NCI-H2196 (cell line): ENCODE measurements around the gene GPALPP1.
A peak's percentile ranks its signal among the peaks of the same experiment; 100 is the strongest.
"Not testable (repeated sequence)": the region's sequence is repeated elsewhere in the genome, so short reads cannot be mapped to it uniquely, and the experiment has no call there.

Experiments
- DNase-seq: peaks from one replicate; lab custom pipeline; 2025; ENCODE audit not compliant: unreplicated experiment; lab: John Stamatoyannopoulos, UW

Gene GPALPP1

GRCh38 chr13:45004096-45004495 lies 14.8 kb downstream of the GPALPP1 start:
- no peak for DNase-seq

GRCh38 chr13:45007225-45007624 lies 17.9 kb downstream of the GPALPP1 start:
- no peak for DNase-seq

- DNase-seq = no peak
Measured at GRCh38 chr13:45007823-45008222, 18.5 kb downstream of the GPALPP1 start.

- DNase-seq = no peak
Measured at GRCh38 chr13:45011198-45011597, 21.9 kb downstream of the GPALPP1 start.

- no peak for DNase-seq
Measured at GRCh38 chr13:45015300-45015699, 26.0 kb downstream of the GPALPP1 start.

GRCh38 chr13:45016792-45017425 lies 27.6 kb downstream of the GPALPP1 start:
- DNase-seq = no peak

- not testable (repeated sequence) for DNase-seq
Measured at GRCh38 chr13:45019981-45020380, 30.6 kb downstream of the GPALPP1 start.

GRCh38 chr13:45021250-45021649 lies 31.9 kb downstream of the GPALPP1 start:
- DNase-seq = no peak

- no peak for DNase-seq
Measured at GRCh38 chr13:45024847-45025246, 35.5 kb downstream of the GPALPP1 start.

- DNase-seq = no peak
Measured at GRCh38 chr13:45034342-45034741, 45.0 kb downstream of the GPALPP1 start.

GRCh38 chr13:45036206-45036605 lies 46.9 kb downstream of the GPALPP1 start:
- no peak for DNase-seq

GRCh38 chr13:45040173-45040572 lies 50.8 kb downstream of the GPALPP1 start:
- no peak for DNase-seq

GRCh38 chr13:45040622-45041021 lies 51.3 kb downstream of the GPALPP1 start:
- DNase-seq = no peak

- DNase-seq = no peak
Measured at GRCh38 chr13:45042539-45042938, 53.2 kb downstream of the GPALPP1 start.

GRCh38 chr13:45046445-45046844 lies 57.1 kb downstream of the GPALPP1 start:
- DNase-seq = no peak

- DNase-seq = peak; percentile 71
Measured at GRCh38 chr13:45047394-45048310, 58.3 kb downstream of the GPALPP1 start.

GRCh38 chr13:45048890-45049407 lies 59.6 kb downstream of the GPALPP1 start:
- no peak for DNase-seq

GRCh38 chr13:45049478-45049877 lies 60.1 kb downstream of the GPALPP1 start:
- DNase-seq = no peak

GRCh38 chr13:45051315-45051714 lies 62.0 kb downstream of the GPALPP1 start:
- no peak for DNase-seq

GRCh38 chr13:45055198-45055901 lies 66.0 kb downstream of the GPALPP1 start:
- no peak for DNase-seq

- DNase-seq = no peak
Measured at GRCh38 chr13:45055902-45056648, 66.7 kb downstream of the GPALPP1 start.
